ENCODE measurements around the gene ASPM. TPM values are rescaled to one million over a fixed set of nuclear protein-coding genes. Genes with fewer than 3 reads are reported as not detected.
A peak's percentile ranks its signal among the peaks of the same experiment; 100 is the strongest.

The ASPM gene
- total RNA-seq, 1 experiment from 2014 or later: 44.0 TPM

GRCh38 chr1:197183195-197183748 lies 36.8 kb upstream of the ASPM start:
- H3K4me1 Mint-ChIP-seq (ENCODE audit: low read depth, unreplicated experiment): peaks cover 17% of the 10 kb centered on the region
- BruUV-seq (replicated peaks): no TSS peak
- peaks cover 28% of the 10 kb centered on the region for H3K36me3 Mint-ChIP-seq (ENCODE audit: insufficient read depth, unreplicated experiment)
- intact Hi-C loops (cut with micrococcal nuclease; ENCODE audit: unreplicated experiment): no loop called here
- CTCF ChIA-PET: no interaction called here
- H3K27ac Mint-ChIP-seq (ENCODE audit: unreplicated experiment): no peak overlapping the region
- TF ChIP-seq CTCF (IDR thresholded peaks at IDR 0.05; ENCODE audit: unreplicated experiment): no peak
- H3K9me3 Mint-ChIP-seq (ENCODE audit: low read depth, unreplicated experiment): peaks cover 7% of the 10 kb centered on the region
- no peaks in the 10 kb centered on the region for H3K27me3 Mint-ChIP-seq (ENCODE audit: unreplicated experiment)
- no peak overlapping the region for H3K4me3 Mint-ChIP-seq (ENCODE audit: low read depth, unreplicated experiment)
- no peak for DNase-seq

GRCh38 chr1:197182716-197183115 lies 36.2 kb upstream of the ASPM start:
- H3K27ac Mint-ChIP-seq (ENCODE audit: unreplicated experiment): no peak overlapping the region
- peaks cover 17% of the 10 kb centered on the region for H3K4me1 Mint-ChIP-seq (ENCODE audit: low read depth, unreplicated experiment)
- TF ChIP-seq CTCF (IDR thresholded peaks at IDR 0.05; ENCODE audit: unreplicated experiment): no peak
- no TSS peak for BruUV-seq (replicated peaks)
- peaks cover 28% of the 10 kb centered on the region for H3K36me3 Mint-ChIP-seq (ENCODE audit: insufficient read depth, unreplicated experiment)
- CTCF ChIA-PET: no interaction called here
- intact Hi-C loops (cut with micrococcal nuclease; ENCODE audit: unreplicated experiment): no loop called here
- peaks cover 7% of the 10 kb centered on the region for H3K9me3 Mint-ChIP-seq (ENCODE audit: low read depth, unreplicated experiment)
- no peaks in the 10 kb centered on the region for H3K27me3 Mint-ChIP-seq (ENCODE audit: unreplicated experiment)
- DNase-seq: no peak
- H3K4me3 Mint-ChIP-seq (ENCODE audit: low read depth, unreplicated experiment): no peak overlapping the region

GRCh38 chr1:197181982-197182381 lies 35.5 kb upstream of the ASPM start:
- intact Hi-C loops (cut with micrococcal nuclease; ENCODE audit: unreplicated experiment): loop anchor here (2.0 kb wide), 1 partner anchor 41 kb away; no protein-coding TSS in a partner anchor
- no TSS peak for BruUV-seq (replicated peaks)
- H3K4me1 Mint-ChIP-seq (ENCODE audit: low read depth, unreplicated experiment): peaks cover 17% of the 10 kb centered on the region
- H3K27me3 Mint-ChIP-seq (ENCODE audit: unreplicated experiment): no peaks in the 10 kb centered on the region
- peaks cover 7% of the 10 kb centered on the region for H3K9me3 Mint-ChIP-seq (ENCODE audit: low read depth, unreplicated experiment)
- no peak for DNase-seq
- TF ChIP-seq CTCF (IDR thresholded peaks at IDR 0.05; ENCODE audit: unreplicated experiment): no peak
- H3K36me3 Mint-ChIP-seq (ENCODE audit: insufficient read depth, unreplicated experiment): peaks cover 34% of the 10 kb centered on the region
- H3K27ac Mint-ChIP-seq (ENCODE audit: unreplicated experiment): no peak overlapping the region
- CTCF ChIA-PET: no interaction called here
- no peak overlapping the region for H3K4me3 Mint-ChIP-seq (ENCODE audit: low read depth, unreplicated experiment)

GRCh38 chr1:197180252-197180878 lies 33.9 kb upstream of the ASPM start:
- DNase-seq: no peak

More at GRCh38 chr1:197180252-197180878, 33.9 kb upstream of the ASPM start:
- peaks cover 17% of the 10 kb centered on the region for H3K4me1 Mint-ChIP-seq (ENCODE audit: low read depth, unreplicated experiment)
- H3K4me3 Mint-ChIP-seq (ENCODE audit: low read depth, unreplicated experiment): no peak overlapping the region
- no peaks in the 10 kb centered on the region for H3K27me3 Mint-ChIP-seq (ENCODE audit: unreplicated experiment)
- peaks cover 18% of the 10 kb centered on the region for H3K36me3 Mint-ChIP-seq (ENCODE audit: insufficient read depth, unreplicated experiment)
- peak; percentile 47 for TF ChIP-seq CTCF (IDR thresholded peaks at IDR 0.05; ENCODE audit: unreplicated experiment)
- BruUV-seq (replicated peaks): no TSS peak
- intact Hi-C loops (cut with micrococcal nuclease; ENCODE audit: unreplicated experiment): loop anchor here (1.0 to 2.0 kb wide), 4 partner anchors 42 to 177 kb away; no protein-coding TSS in a partner anchor
- H3K9me3 Mint-ChIP-seq (ENCODE audit: low read depth, unreplicated experiment): no peaks in the 10 kb centered on the region
- H3K27ac Mint-ChIP-seq (ENCODE audit: unreplicated experiment): no peak overlapping the region
- CTCF ChIA-PET: interaction anchor here (0.7 to 2.1 kb wide), 5 partner anchors 44 to 178 kb away, joined by 3 to 12 read pairs (median 7); no protein-coding TSS in a partner anchor

Data from Calu3 (cell line).